Psoas muscle (tissue), 8 donors: Measurements from ENCODE around the gene GEN1. TPM values are rescaled to one million over a fixed set of nuclear protein-coding genes. Genes with fewer than 3 reads are reported as not detected.
A peak's percentile ranks its signal among the peaks of the same experiment; 100 is the strongest.

ENCODE experiments used
- ATAC-seq, 4 donors: fragments of 200-7000 bp; cut with Tn5 transposase; one replicate each; pipeline ENCODE4 v1.9.1; 2020; ENCODE audit warnings: moderate library complexity in 3 of 4, mild to moderate bottlenecking in 2 of 4
- DNase-seq, 2 donors: peaks; one replicate each; pipeline ENCODE4 v3.0.0-alpha.2; 2020
- H3K27ac ChIP-seq: fragments of 200-600 bp; one replicate; pipeline ENCODE4 v1.8.0; 2022
- H3K27me3 ChIP-seq, 3 donors: fragments of 200-600 bp in 1 of 3; one replicate each; pipeline versions ENCODE4 v1.6.1 to v1.8.0; 2013 to 2022; ENCODE audit warnings: low read length in 2 of 3, mild to moderate bottlenecking in 2 of 3, moderate library complexity in 1 of 3; ENCODE audit not compliant: insufficient read depth in 3 of 3
- H3K36me3 ChIP-seq, 2 donors: fragments of 200-600 bp in 1 of 2; one replicate each; pipeline versions ENCODE4 v1.6.1 to v1.8.0; 2013 to 2022; ENCODE audit warnings: low read depth in 1 of 2, mild to moderate bottlenecking in 1 of 2, moderate library complexity in 1 of 2; ENCODE audit not compliant: insufficient read depth in 1 of 2
- H3K4me1 ChIP-seq: fragments of 200-600 bp; one replicate; pipeline ENCODE4 v1.8.0; 2022
- H3K4me3 ChIP-seq: fragments of 200-600 bp; one replicate; pipeline ENCODE4 v1.8.0; 2022; ENCODE audit warnings: mild to moderate bottlenecking
- H3K9me3 ChIP-seq: fragments of 200-600 bp; one replicate; pipeline ENCODE4 v1.8.0; 2022
- WGBS, 3 donors: extraction: QIAGEN DNeasy Blood & Tissue Kit; methylation state at CpG; one replicate each; pipeline versions ENCODE4 v1.1.6 to v1.1.7; 2013; 5-methylcytosine and 5-hydroxymethylcytosine counted together
- intact Hi-C, 2 donors: fragments of 100-400 bp; cut with DNase I; formaldehyde crosslinking; loops; one replicate each; pipeline versions ENCODE4 v1.11.0 to v1.14.2; 2022
- polyA plus RNA-seq, 3 donors: library from polyadenylated mRNA; stranded (reverse); fragments of 200-250 nt; gene quantifications; one replicate each; pipeline ENCODE4 v1.2.3, GENCODE V29; 2013
- total RNA-seq, 4 donors: library from RNA; stranded (reverse); fragmentation: NEBNext Ultra II Directional in 2 of 4; extraction: Animal tissue kit (Norgen Biotek cat#: 25700) in 2 of 4; gene quantifications; one replicate each; pipeline versions ENCODE4 v1.2.1 to v1.2.4, GENCODE V29; 2021 to 2023
- TF ChIP-seq, protein P1 (sequence below): fragments of 200-600 bp; IDR thresholded peaks from one replicate; pipeline ENCODE4 v1.8.0; 2022; ENCODE audit warnings: antibody characterized with exemption
- donor health status: healthy with polysubstance abuse.
- donor health status: DM: no; HTN: no; CAD: no; lungs with moderate emphysema.
- donor health status: Bipolar disorder and iron deficiency.
- donor health status: healthy.
- donor health status: DM: yes; HTN: yes; CAD: no.
- donor health status: DM: no; HTN: no; CAD: no.
- donor health status: DM: no; HTN: no; CAD: no.
- donor health status: DM: yes; HTN: yes; CAD: no.

Gene GEN1
- total and polyA plus RNA-seq, 7 donors = 0.51 to 3.0 (median 1.3) TPM

DNA sequence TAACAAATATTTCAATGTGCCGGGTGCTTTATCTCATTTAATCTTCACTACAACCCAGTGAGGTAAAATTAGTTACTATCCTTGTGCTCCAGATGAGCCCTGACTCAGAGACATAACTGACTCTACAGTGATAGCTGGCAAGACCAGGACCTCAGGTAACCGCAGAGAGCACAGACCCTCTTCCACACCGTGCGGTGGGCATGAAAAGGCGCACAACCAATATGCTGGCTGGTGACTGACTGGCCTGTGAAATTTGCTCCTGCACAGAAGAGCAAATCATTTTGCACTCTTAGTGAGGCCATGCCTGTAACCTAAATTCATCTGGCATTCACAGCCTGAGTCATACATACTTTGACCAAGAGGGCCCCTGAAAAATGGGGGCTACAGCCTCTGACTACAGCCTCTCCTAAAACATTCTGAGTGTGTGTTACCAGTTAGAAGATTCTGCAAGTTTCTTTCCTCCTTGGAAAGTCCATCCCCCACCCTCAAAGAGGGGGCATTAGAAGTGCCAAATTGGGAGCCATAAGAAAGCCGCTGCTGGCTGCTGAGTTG lies 39.9 kb downstream of the GEN1 start:
- Histone ChIP-seq H3K27ac (peak overlapping the region; percentile 30), H3K4me1 (peaks cover 28% of the 10 kb centered on the region)
- WGBS, 3 donors = 65 to 74% (median 72%) methylated on average over 6 of the region's 6 CpGs

GRCh38 chr2:17795309-17795708 lies 41.4 kb downstream of the GEN1 start:
- Histone ChIP-seq H3K36me3 (no peaks in the 10 kb centered on the region), H3K27me3 (no peaks in the 10 kb centered on the region), H3K27ac (no peak overlapping the region), H3K4me1 (peaks cover 28% of the 10 kb centered on the region), H3K4me3 (no peak overlapping the region), H3K9me3 (no peaks in the 10 kb centered on the region)
- no peak for DNase-seq
- 31 to 67% (median 38%) methylated on average over 5 of the region's 5 CpGs for WGBS, 3 donors
- peak in 2 of 4 donors; percentile 60 to 66 for ATAC-seq
- intact Hi-C loops = no loop called here
- TF ChIP-seq, protein P1, sequence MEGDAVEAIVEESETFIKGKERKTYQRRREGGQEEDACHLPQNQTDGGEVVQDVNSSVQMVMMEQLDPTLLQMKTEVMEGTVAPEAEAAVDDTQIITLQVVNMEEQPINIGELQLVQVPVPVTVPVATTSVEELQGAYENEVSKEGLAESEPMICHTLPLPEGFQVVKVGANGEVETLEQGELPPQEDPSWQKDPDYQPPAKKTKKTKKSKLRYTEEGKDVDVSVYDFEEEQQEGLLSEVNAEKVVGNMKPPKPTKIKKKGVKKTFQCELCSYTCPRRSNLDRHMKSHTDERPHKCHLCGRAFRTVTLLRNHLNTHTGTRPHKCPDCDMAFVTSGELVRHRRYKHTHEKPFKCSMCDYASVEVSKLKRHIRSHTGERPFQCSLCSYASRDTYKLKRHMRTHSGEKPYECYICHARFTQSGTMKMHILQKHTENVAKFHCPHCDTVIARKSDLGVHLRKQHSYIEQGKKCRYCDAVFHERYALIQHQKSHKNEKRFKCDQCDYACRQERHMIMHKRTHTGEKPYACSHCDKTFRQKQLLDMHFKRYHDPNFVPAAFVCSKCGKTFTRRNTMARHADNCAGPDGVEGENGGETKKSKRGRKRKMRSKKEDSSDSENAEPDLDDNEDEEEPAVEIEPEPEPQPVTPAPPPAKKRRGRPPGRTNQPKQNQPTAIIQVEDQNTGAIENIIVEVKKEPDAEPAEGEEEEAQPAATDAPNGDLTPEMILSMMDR = no peak

More for the DNA sequence above, 39.9 kb downstream of the GEN1 start:
- H3K36me3 ChIP-seq = no peaks in the 10 kb centered on the region
- ATAC-seq = peak in 2 of 4 donors; percentile 21 to 32
- TF ChIP-seq, protein P1 = no peak
- no peaks in the 10 kb centered on the region for H3K27me3 ChIP-seq
- DNase-seq = no peak
- intact Hi-C loops = no loop called here
- H3K4me3 ChIP-seq = no peak overlapping the region
- no peaks in the 10 kb centered on the region for H3K9me3 ChIP-seq

DNA sequence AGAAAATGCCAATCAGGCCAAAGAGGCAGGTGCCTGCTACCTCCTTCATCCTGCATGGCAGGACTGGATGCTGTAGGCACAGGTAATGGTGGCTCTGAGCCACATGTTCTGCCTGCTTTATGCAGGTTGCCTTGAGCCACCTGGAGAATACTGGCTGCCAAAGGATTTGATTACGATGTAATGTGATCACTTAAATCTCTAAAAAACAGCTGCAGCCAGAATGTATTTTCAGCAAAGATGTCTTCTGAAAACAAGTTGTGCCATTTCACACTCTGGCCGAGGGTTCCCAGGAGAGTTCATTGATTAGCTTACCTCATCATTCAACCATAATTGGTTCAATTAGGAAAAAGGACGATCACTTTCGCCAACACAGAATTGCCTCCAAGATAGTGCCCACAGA lies 44.4 kb downstream of the GEN1 start:
- Histone ChIP-seq H3K9me3 (no peaks in the 10 kb centered on the region), H3K4me1 (peaks cover 25% of the 10 kb centered on the region), H3K4me3 (no peak overlapping the region), H3K27ac (no peak overlapping the region), H3K36me3 (no peaks in the 10 kb centered on the region), H3K27me3 (no peaks in the 10 kb centered on the region)
- no peak for ATAC-seq
- TF ChIP-seq, protein P1 = no peak
- 47 to 59% (median 50%) methylated on average over 4 of the region's 4 CpGs for WGBS, 3 donors
- no peak for DNase-seq
- intact Hi-C loops = no loop called here

DNA sequence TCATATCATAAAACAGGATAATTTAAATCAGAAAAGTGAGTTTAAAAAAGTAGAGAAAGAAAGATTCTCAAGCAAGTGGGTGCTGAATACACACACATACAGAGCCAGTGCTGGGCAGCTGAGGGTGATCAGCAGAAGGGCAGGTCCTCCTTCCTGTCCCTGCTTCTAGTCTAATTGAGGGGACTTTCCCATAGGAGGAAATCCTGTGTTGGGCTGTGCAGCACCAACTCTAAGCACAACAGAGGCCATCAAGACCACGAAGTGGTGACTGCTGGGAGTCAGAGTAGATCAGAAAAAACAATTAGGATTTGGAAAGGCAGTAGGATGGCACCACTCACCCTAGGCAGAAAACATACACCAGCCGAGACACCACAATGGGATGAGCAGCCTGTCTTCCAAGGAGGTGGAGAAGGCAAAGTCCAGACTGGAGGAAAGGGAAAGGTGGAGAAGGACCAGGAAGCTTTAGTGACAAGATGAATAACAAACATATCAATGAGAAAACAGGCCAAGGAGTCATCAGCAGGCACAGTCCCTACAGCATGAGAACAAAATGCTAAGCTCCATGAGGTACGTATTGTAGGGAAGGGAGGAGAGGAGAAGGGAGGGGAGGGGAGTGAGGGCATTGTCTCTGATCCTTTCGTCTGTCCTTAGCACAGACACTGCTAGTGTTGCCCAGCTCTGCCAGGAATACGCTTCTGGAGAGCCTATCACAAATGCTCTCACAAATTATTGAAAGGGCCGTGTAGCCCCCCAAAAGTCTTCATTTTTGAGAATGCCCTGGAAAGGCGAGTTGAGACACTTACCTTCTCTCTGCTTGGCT lies 45.6 kb downstream of the GEN1 start:
- no peak for ATAC-seq

More for the DNA sequence above, 45.6 kb downstream of the GEN1 start:
- DNase-seq = no peak
- intact Hi-C loops = no loop called here
- H3K9me3 ChIP-seq = no peaks in the 10 kb centered on the region
- 46 to 51% (median 48%) methylated on average over 7 of the region's 7 CpGs for WGBS, 3 donors
- peaks cover 15% of the 10 kb centered on the region for H3K4me1 ChIP-seq
- no peak overlapping the region for H3K4me3 ChIP-seq
- H3K27ac ChIP-seq = no peak overlapping the region
- TF ChIP-seq, protein P1 = no peak
- H3K36me3 ChIP-seq = no peaks in the 10 kb centered on the region
- H3K27me3 ChIP-seq = no peaks in the 10 kb centered on the region
